ENCODE results near the gene PGGHG. TPM values are rescaled to one million over a fixed set of nuclear protein-coding genes. Genes with fewer than 3 reads are reported as not detected.
"Not testable (repeated sequence)": the region's sequence is repeated elsewhere in the genome, so short reads cannot be mapped to it uniquely, and the experiment has no call there.

The PGGHG gene
- total RNA-seq, 2 donors from 2014 or later = 10.8 to 15.8 TPM

GRCh38 chr11:333616-334263 lies 44.8 kb downstream of the PGGHG start:
- DNase-seq; ATAC-seq; intact Hi-C loops (cut with DNase I): not testable (repeated sequence)

- DNase-seq (peak; percentile 68), ATAC-seq (peak; percentile 51 to 83)
- intact Hi-C loops (cut with DNase I) = no loop called here
Observed at GRCh38 chr11:334264-334994, 45.5 kb downstream of the PGGHG start.

GRCh38 chr11:335779-336658 lies 47.1 kb downstream of the PGGHG start:
- intact Hi-C loops (cut with DNase I) = no loop called here
- DNase-seq (peak; percentile 53), ATAC-seq (peak; percentile 36 to 77)

DNA sequence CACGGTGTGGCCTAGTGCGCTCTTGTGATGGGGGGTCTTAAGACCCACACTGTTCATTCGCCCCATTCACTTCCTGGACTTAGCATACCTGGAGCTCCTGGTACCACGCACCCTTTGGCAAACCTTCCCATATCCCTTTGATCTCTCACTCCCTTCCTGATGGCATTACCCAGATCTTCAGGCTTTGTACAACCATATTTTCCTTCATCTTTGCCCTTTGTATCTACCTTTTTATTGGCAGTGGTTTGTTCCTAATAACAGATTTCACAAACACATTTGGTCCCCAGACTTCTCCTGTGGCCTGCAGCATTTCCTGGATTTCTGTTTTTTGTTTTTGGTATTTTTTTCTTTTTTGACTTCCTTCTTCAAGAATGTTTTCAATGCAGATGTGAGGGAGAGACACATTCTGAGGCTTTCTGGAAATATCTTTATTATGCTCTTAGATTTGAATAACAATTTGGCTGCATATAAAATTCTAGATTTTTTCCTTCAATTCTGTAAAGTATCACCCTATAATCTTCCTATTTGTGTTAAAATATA lies 47.8 kb downstream of the PGGHG start:
- ATAC-seq = no peak
- DNase-seq = no peak

DNA sequence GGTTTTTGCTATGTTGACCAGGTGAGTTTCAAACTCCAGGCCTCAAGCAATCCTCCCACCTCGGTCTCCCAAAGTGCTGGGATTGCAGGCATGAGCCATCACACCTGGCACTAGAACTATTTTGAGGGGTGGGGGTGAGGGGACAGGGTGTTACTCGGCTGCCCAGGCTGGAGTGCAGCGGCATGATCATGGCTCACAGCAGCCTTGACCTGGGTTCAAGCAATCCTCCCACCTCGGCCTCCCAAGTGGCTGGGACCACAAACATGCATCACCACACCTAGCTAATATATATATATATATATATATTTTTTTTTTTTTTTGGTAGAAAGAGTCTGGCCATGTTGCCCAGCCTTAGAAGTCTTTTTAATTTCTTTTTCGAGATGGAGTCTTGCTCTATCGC lies 48.8 kb downstream of the PGGHG start:
- intact Hi-C loops (cut with DNase I) = no loop called here
- DNase-seq (no peak), ATAC-seq (no peak)

More for the DNA sequence above, 47.8 kb downstream of the PGGHG start:
- intact Hi-C loops (cut with DNase I) = no loop called here

DNA sequence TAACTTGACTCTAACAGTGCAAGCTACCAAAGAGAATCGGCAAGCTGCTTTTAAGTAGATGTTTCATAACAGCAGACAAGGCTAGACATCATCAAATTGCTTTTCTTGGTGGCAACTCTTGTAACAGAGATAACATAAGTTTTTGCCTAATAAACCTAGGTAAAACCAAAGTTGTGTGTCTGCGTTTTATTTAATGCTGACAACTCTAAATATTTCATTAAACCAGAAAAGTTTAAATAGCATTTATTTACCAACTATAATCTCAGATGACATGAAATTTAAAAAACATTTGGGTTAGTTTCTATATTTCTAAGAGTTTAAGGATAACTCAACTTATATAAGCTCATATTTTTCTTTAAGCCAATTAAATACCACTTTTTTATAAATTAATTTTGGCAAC lies 51.0 kb downstream of the PGGHG start:
- DNase-seq (no peak), ATAC-seq (no peak)
- intact Hi-C loops (cut with DNase I) = no loop called here

- DNase-seq (no peak), ATAC-seq (no peak)
- intact Hi-C loops (cut with DNase I) = no loop called here
Observed at GRCh38 chr11:340539-341512, 51.9 kb downstream of the PGGHG start.

GRCh38 chr11:342328-342727 lies 53.4 kb downstream of the PGGHG start:
- intact Hi-C loops (cut with DNase I) = no loop called here
- ATAC-seq = no peak
- no peak for DNase-seq

DNA sequence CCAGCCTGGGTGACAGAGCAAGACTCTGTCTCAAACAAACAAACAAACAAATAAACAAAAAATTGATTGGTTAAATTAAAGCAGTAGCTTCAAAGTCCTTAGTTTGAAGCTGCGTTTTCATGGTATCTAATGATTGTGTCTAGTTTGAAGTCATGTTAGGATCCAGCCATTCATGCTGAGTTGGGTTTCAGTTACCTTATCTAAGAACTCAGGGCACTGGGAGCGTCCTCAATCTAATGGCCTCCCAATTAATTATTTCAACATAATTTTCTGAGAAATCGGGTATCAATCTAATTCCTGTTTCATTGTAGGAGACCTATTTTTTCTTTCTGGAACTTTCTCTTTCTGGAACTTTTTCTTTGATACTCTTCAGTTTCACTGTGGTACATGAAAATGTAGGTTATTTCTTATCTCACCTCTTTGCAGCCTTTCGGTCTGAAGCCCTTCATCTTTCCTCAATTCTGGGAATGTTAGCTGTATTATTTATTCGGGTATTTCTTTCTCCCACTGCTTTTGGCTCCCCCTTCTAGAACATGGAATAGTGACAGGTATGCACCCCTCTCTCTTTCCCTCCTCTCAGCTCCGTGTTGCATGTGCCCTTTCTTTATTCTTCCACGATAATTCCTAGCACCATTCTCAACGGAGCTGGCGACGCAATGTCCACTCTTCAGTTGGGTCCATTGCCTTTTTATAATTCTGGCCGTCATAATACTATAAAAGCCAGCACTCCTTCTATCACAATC lies 56.1 kb downstream of the PGGHG start:
- DNase-seq (no peak), ATAC-seq (no peak)
- intact Hi-C loops (cut with DNase I) = no loop called here

Other genes starting within 250 kb of the PGGHG start
- gene SCGB1C1, start 96.0 kb upstream of the PGGHG start, total RNA-seq = not detected
- gene BET1L, start 81.7 kb upstream of the PGGHG start, total RNA-seq = 10 to 100 TPM; 27.6 to 44.5 TPM
- gene RIC8A, start 81.4 kb upstream of the PGGHG start, total RNA-seq = 10 to 100 TPM; 54.1 to 67.4 TPM
- gene SIRT3, start 52.8 kb upstream of the PGGHG start, total RNA-seq = 10 to 100 TPM; 21.1 to 21.6 TPM
- gene PSMD13, start 52.1 kb upstream of the PGGHG start, total RNA-seq = 10 to 100 TPM; 75.5 to 87.3 TPM
- under 1 TPM; 0.16 to 0.62 TPM for gene NLRP6, start 10.7 kb upstream of the PGGHG start, total RNA-seq
- gene IFITM5, start 10.4 kb downstream of the PGGHG start, total RNA-seq = not detected
- gene IFITM2, start 18.7 kb downstream of the PGGHG start, total RNA-seq = 100 to 1,000 TPM; 420 to 494 TPM
- gene IFITM1, start 24.9 kb downstream of the PGGHG start, total RNA-seq = 100 to 1,000 TPM; 151 to 215 TPM
- gene IFITM3, start 31.7 kb downstream of the PGGHG start, total RNA-seq = 100 to 1,000 TPM; 669 to 779 TPM
- gene B4GALNT4, start 80.4 kb downstream of the PGGHG start, total RNA-seq = 1 to 10 TPM; 2.1 to 2.4 TPM
- gene PKP3, start 105.1 kb downstream of the PGGHG start, total RNA-seq = under 1 TPM; 0.52 to 0.68 TPM
- 10 to 100 TPM; 35.4 to 36.7 TPM for gene SIGIRR, start 125.9 kb downstream of the PGGHG start, total RNA-seq
- 1 to 10 TPM in 1 of 2 donors, under 1 TPM in 1; 0.55 to 1.6 TPM for gene ANO9, start 152.9 kb downstream of the PGGHG start, total RNA-seq
- gene PTDSS2, start 161.2 kb downstream of the PGGHG start, total RNA-seq = 10 to 100 TPM; 21.5 to 26.5 TPM
- 100 to 1,000 TPM; 153 to 159 TPM for gene RNH1, start 218.1 kb downstream of the PGGHG start, total RNA-seq
- 10 to 100 TPM; 47.9 to 56.5 TPM for gene HRAS, start 246.4 kb downstream of the PGGHG start, total RNA-seq
- under 1 TPM; 0.47 to 0.68 TPM for gene LRRC56, start 248.4 kb downstream of the PGGHG start, total RNA-seq